ENCODE measurements around the gene FSIP2. TPM values are rescaled to one million over a fixed set of nuclear protein-coding genes. Genes with fewer than 3 reads are reported as not detected.

Gene FSIP2
- polyA plus RNA-seq, 1 experiment, result 0.48 TPM

- Histone ChIP-seq H3K9me3 (ENCODE audit: control insufficient read depth, insufficient read depth, low read length) (no peaks in the 10 kb centered on the region; the same call in 1 of the 2 replicates), H3K4me3 (ENCODE audit: low read depth, low read length) (no peak overlapping the region), H3K27me3 (ENCODE audit: control insufficient read depth, insufficient read depth, low read length) (no peaks in the 10 kb centered on the region), H3K27ac (ENCODE audit: low read depth, low read length) (no peak overlapping the region)
- DNase-seq (ENCODE audit: low read depth, low spot score), result no peak
- ChIA-PET POLR2A (no interaction called here), CTCF (interaction anchor here (0.6 kb wide), 1 partner anchor 73 kb away, joined by 4 read pairs; no protein-coding TSS in a partner anchor)
- TF ChIP-seq CTCF (IDR thresholded peaks at IDR 0.05; ENCODE audit: low read depth, low read length), result no peak
These were observed 42.3 kb downstream of the FSIP2 start for GRCh38 chr2:185780890-185781289.

- Histone ChIP-seq H3K4me3 (ENCODE audit: low read depth, low read length) (no peak overlapping the region), H3K27me3 (ENCODE audit: control insufficient read depth, insufficient read depth, low read length) (no peaks in the 10 kb centered on the region), H3K27ac (ENCODE audit: low read depth, low read length) (no peak overlapping the region), H3K9me3 (ENCODE audit: control insufficient read depth, insufficient read depth, low read length) (no peaks in the 10 kb centered on the region)
- TF ChIP-seq CTCF (IDR thresholded peaks at IDR 0.05; ENCODE audit: low read depth, low read length), result no peak
- ChIA-PET CTCF (no interaction called here), POLR2A (no interaction called here)
- DNase-seq (ENCODE audit: low read depth, low spot score), result no peak
These were observed 43.7 kb downstream of the FSIP2 start for GRCh38 chr2:185782223-185782769.

- Histone ChIP-seq H3K9me3 (ENCODE audit: control insufficient read depth, insufficient read depth, low read length) (no peaks in the 10 kb centered on the region), H3K27ac (ENCODE audit: low read depth, low read length) (no peak overlapping the region), H3K27me3 (ENCODE audit: control insufficient read depth, insufficient read depth, low read length) (no peaks in the 10 kb centered on the region), H3K4me3 (ENCODE audit: low read depth, low read length) (no peak overlapping the region)
- DNase-seq (ENCODE audit: low read depth, low spot score), result no peak
- ChIA-PET POLR2A (no interaction called here), CTCF (no interaction called here)
- TF ChIP-seq CTCF (IDR thresholded peaks at IDR 0.05; ENCODE audit: low read depth, low read length), result no peak
These were observed 46.6 kb downstream of the FSIP2 start for GRCh38 chr2:185785156-185785555.

DNA sequence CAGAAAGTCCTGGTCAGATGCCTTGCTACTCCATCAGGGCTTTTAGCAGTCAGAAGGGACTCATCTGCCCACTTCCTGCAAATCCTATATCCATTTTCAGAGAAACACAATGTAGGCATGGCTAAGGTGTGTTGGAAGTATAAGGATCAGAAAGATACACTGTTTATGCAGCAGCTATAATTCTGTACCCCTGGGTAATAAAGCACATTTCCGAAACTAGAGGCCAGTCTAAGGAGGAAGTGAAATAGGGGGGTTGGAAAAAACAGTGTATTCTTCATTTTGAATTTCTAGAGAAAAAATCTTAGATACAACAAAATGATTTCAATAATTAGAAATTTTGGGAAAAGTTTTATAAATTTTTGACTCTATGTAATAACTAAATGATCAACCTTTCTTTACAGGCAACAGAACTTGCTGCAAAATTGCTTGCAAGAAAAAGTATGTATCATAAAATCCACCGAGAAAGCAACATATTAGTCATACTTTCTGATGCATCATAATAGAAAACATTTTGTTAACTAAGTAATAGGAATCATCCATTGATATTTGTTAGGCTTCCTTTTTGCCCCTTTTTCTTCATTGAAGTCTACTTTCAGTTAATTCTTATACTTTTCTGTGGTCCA lies 47.4 kb downstream of the FSIP2 start:
- CTCF ChIA-PET, result no interaction called here
- H3K9me3 ChIP-seq (ENCODE audit: control insufficient read depth, insufficient read depth, low read length), result no peaks in the 10 kb centered on the region
- no peak for TF ChIP-seq CTCF (IDR thresholded peaks at IDR 0.05; ENCODE audit: low read depth, low read length)
- no peak for DNase-seq (ENCODE audit: low read depth, low spot score)
- no peak overlapping the region for H3K4me3 ChIP-seq (ENCODE audit: low read depth, low read length)
- POLR2A ChIA-PET, result no interaction called here
- H3K27ac ChIP-seq (ENCODE audit: low read depth, low read length), result no peak overlapping the region
- H3K27me3 ChIP-seq (ENCODE audit: control insufficient read depth, insufficient read depth, low read length), result no peaks in the 10 kb centered on the region

DNA sequence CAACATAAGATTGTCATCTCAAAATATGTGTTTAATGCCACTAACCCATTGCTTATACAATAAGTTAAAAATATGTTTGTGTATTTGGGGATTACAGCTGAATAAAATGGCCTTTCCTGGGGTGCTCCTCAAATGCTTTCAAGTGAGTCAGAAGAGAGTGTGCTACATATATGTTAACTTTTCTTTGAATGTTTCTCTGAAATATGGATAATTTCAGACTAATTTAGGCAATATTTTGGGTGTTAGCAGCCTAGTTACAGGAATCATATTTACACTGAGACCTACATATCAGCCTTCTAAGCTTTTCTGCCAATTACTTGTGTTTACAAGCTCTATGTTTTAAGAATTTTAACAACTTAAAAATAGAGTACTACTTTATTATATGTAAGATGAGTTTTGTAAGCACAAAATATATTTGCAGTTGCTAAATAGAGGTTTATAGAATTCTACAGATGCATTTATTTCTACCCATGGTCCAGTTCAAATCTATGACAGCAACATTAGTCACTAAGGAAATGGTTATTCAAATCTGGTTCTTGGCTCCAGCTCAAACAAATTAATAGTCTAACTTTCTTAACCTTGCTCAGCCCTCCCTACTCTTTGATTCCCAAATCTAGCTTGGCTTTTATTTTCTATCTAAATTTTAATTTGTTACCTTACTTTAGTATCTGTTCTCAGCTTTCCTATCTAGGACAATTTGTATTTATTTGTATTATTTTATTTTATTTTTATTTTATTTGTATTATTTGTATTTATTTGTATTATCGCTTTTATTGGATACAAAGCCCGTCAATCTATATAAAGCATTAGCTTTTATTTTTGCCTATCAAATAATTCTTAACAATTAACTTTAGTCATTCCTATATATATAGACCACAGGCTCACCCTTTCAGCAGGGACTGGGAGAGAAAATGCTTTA lies 48.9 kb downstream of the FSIP2 start:
- H3K9me3 ChIP-seq (ENCODE audit: control insufficient read depth, insufficient read depth, low read length), result no peaks in the 10 kb centered on the region
- DNase-seq (ENCODE audit: low read depth, low spot score), result no peak
- H3K27ac ChIP-seq (ENCODE audit: low read depth, low read length), result no peak overlapping the region
- TF ChIP-seq CTCF (IDR thresholded peaks at IDR 0.05; ENCODE audit: low read depth, low read length), result no peak
- H3K27me3 ChIP-seq (ENCODE audit: control insufficient read depth, insufficient read depth, low read length), result no peaks in the 10 kb centered on the region
- POLR2A ChIA-PET, result no interaction called here
- CTCF ChIA-PET, result no interaction called here
- H3K4me3 ChIP-seq (ENCODE audit: low read depth, low read length), result no peak overlapping the region
